Measurements from ENCODE around the gene BDKRB1. TPM values are rescaled to one million over a fixed set of nuclear protein-coding genes. Genes with fewer than 3 reads are reported as not detected.

BDKRB1 gene
- total RNA-seq, 1 donor from 2014 or later: 1.1 TPM

GRCh38 chr14:96307434-96307833 lies 51.4 kb downstream of the BDKRB1 start:
- DNase-seq (ENCODE audit: low read depth) (no peak), FAIRE-seq (no peak)
- Histone ChIP-seq H3K36me3 (ENCODE audit: control insufficient read depth, insufficient read depth, low read length) (peaks cover 7% of the 10 kb centered on the region), H3K4me3 (ENCODE audit: low read depth, low read length) (no peak overlapping the region), H3K27me3 (ENCODE audit: control insufficient read depth, insufficient read depth, low read length) (no peaks in the 10 kb centered on the region)
- TF ChIP-seq CTCF (IDR thresholded peaks at IDR 0.05; ENCODE audit: insufficient read depth, low read length, severe bottlenecking): no peak

GRCh38 chr14:96309133-96309895 lies 53.3 kb downstream of the BDKRB1 start:
- Histone ChIP-seq H3K4me3 (ENCODE audit: low read depth, low read length) (no peak overlapping the region), H3K27me3 (ENCODE audit: control insufficient read depth, insufficient read depth, low read length) (no peaks in the 10 kb centered on the region), H3K36me3 (ENCODE audit: control insufficient read depth, insufficient read depth, low read length) (peaks cover 8% of the 10 kb centered on the region)
- FAIRE-seq (no peak), DNase-seq (ENCODE audit: low read depth) (no peak)
- no peak for TF ChIP-seq CTCF (IDR thresholded peaks at IDR 0.05; ENCODE audit: insufficient read depth, low read length, severe bottlenecking)

GRCh38 chr14:96309896-96310330 lies 53.9 kb downstream of the BDKRB1 start:
- TF ChIP-seq CTCF (IDR thresholded peaks at IDR 0.05; ENCODE audit: insufficient read depth, low read length, severe bottlenecking): no peak
- FAIRE-seq (no peak), DNase-seq (ENCODE audit: low read depth) (no peak)
- Histone ChIP-seq H3K36me3 (ENCODE audit: control insufficient read depth, insufficient read depth, low read length) (peaks cover 7% of the 10 kb centered on the region), H3K27me3 (ENCODE audit: control insufficient read depth, insufficient read depth, low read length) (no peaks in the 10 kb centered on the region), H3K4me3 (ENCODE audit: low read depth, low read length) (no peak overlapping the region)

- Histone ChIP-seq H3K4me3 (ENCODE audit: low read depth, low read length) (no peak overlapping the region), H3K36me3 (ENCODE audit: control insufficient read depth, insufficient read depth, low read length) (peaks cover 6% of the 10 kb centered on the region), H3K27me3 (ENCODE audit: control insufficient read depth, insufficient read depth, low read length) (no peaks in the 10 kb centered on the region)
- no peak for TF ChIP-seq CTCF (IDR thresholded peaks at IDR 0.05; ENCODE audit: insufficient read depth, low read length, severe bottlenecking)
- DNase-seq (ENCODE audit: low read depth) (peak; percentile 29), FAIRE-seq (no peak)
Measured at GRCh38 chr14:96310906-96311305, 54.9 kb downstream of the BDKRB1 start.

Other genes with a start within 250 kb of the BDKRB1 start
- 0.64 and 1.1 TPM in 2 replicates for gene C14orf132, start 216.8 kb upstream of the BDKRB1 start, total RNA-seq
- gene BDKRB2, start 51.4 kb upstream of the BDKRB1 start, total RNA-seq: 3.2 and 6.5 TPM in 2 replicates
- 6.3 and 9.0 TPM in 2 replicates for gene ATG2B, start 107.1 kb downstream of the BDKRB1 start, total RNA-seq
- 68.7 and 77.7 TPM in 2 replicates for gene GSKIP, start 107.3 kb downstream of the BDKRB1 start, total RNA-seq
- gene AK7, start 135.9 kb downstream of the BDKRB1 start, total RNA-seq: 0.26 and 0.38 TPM in 2 replicates
- gene PAPOLA, start 246.2 kb downstream of the BDKRB1 start, total RNA-seq: 70.0 and 94.2 TPM in 2 replicates